WERI-Rb-1 (cell line): Measurements from ENCODE around the gene FURIN.
"Not testable (repeated sequence)": the region's sequence is repeated elsewhere in the genome, so short reads cannot be mapped to it uniquely, and the experiment has no call there.

Source experiments
- DNase-seq: peaks from one replicate; pipeline ENCODE4 v3.0.0-alpha.2; 2020
- H3K27ac ChIP-seq: fragments of 250-450 bp; sonication (Bioruptor Pico); 2 replicates; pipeline ENCODE4 v1.5.1; 2020; ENCODE audit warnings: mild to moderate bottlenecking, moderate library complexity
- H3K27me3 ChIP-seq: fragments of 250-450 bp; sonication (Bioruptor Pico); 2 replicates; pipeline ENCODE4 v1.5.1; 2021; ENCODE audit warnings: mild to moderate bottlenecking, low read depth, moderate library complexity; ENCODE audit not compliant: insufficient read depth, severe bottlenecking
- H3K36me3 ChIP-seq: fragments of 250-450 bp; sonication (Bioruptor Pico); 2 replicates; pipeline ENCODE4 v1.5.1; 2020; ENCODE audit warnings: mild to moderate bottlenecking, moderate library complexity
- H3K4me3 ChIP-seq: 2 replicates; pipeline ENCODE4 v1.5.1; 2011; ENCODE audit warnings: low read depth, mild to moderate bottlenecking, control low read depth, low read length
- H3K9me3 ChIP-seq: fragments of 250-450 bp; sonication (Bioruptor Pico); 2 replicates; pipeline ENCODE4 v1.5.1; 2021; ENCODE audit warnings: mild to moderate bottlenecking, moderate library complexity; ENCODE audit not compliant: severe bottlenecking
- TF ChIP-seq, protein P1 (sequence below): IDR thresholded peaks from 2 replicates; pipeline ENCODE4 v1.5.1; 2011; ENCODE audit warnings: low read depth, mild to moderate bottlenecking, control low read depth, inconsistent platforms, low read length

FURIN gene

DNA sequence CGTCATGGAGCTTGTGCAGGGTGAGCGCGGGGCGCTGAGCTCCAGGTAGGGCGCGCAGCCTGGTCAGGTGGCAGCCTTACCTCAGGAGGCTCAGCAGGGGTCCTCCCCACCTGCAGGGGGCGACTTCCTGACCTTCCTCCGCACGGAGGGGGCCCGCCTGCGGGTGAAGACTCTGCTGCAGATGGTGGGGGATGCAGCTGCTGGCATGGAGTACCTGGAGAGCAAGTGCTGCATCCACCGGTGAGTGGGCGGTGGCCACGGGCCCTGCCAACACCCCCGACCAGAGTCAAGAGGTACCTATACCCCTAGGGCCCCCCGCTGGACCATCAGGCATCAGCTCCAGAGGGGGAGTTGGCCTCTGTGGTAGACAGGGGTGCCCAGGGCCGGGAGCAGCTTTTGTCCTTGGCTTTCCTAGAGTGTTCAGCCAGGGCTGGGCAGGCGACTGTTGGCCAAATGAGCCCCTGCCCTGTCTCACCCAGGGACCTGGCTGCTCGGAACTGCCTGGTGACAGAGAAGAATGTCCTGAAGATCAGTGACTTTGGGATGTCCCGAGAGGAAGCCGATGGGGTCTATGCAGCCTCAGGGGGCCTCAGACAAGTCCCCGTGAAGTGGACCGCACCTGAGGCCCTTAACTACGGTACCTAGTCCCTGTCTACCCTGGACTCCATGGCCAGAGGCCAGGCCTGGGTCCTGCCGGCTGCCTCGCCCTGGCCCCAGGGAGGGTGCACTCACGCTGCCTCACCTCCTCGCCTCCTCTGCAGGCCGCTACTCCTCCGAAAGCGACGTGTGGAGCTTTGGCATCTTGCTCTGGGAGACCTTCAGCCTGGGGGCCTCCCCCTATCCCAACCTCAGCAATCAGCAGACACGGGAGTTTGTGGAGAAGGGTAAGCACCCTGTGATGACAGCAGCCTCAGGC is 25.0 kb downstream of the FURIN start:
- H3K4me3 ChIP-seq, result no peak overlapping the region
- no peak overlapping the region for H3K27ac ChIP-seq
- H3K9me3 ChIP-seq, result no peaks in the 10 kb centered on the region
- no peaks in the 10 kb centered on the region for H3K27me3 ChIP-seq
- TF ChIP-seq, protein P1, sequence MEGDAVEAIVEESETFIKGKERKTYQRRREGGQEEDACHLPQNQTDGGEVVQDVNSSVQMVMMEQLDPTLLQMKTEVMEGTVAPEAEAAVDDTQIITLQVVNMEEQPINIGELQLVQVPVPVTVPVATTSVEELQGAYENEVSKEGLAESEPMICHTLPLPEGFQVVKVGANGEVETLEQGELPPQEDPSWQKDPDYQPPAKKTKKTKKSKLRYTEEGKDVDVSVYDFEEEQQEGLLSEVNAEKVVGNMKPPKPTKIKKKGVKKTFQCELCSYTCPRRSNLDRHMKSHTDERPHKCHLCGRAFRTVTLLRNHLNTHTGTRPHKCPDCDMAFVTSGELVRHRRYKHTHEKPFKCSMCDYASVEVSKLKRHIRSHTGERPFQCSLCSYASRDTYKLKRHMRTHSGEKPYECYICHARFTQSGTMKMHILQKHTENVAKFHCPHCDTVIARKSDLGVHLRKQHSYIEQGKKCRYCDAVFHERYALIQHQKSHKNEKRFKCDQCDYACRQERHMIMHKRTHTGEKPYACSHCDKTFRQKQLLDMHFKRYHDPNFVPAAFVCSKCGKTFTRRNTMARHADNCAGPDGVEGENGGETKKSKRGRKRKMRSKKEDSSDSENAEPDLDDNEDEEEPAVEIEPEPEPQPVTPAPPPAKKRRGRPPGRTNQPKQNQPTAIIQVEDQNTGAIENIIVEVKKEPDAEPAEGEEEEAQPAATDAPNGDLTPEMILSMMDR, result peak; percentile 50
- no peaks in the 10 kb centered on the region for H3K36me3 ChIP-seq
- DNase-seq, result no peak

DNA sequence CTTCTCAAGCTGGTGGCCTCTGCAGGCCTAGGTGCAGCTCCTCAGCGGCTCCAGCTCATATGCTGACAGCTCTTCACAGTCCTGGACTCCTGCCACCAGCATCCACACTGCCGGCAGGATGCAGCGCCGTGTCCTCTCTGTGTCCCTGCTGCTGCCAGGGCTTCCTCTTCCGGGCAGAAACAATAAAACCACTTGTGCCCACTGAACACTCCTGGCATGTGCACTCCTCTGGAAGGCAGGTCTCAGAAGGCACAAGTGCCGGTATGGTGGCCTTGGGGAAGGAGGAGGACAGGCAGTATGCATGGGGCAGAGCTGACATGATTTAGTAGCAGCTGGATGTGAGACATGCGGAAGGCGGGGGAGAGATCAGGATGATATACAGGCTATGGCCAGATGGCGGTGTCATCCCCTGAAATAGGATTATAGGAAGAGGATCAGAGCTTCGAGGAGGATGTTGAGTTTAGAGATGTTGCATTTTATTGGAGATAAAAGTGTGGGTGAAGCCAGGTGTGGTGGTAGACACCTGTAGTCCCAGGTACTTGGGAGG is 27.3 kb downstream of the FURIN start:
- Histone ChIP-seq H3K4me3 (peak overlapping the region; percentile 9; the same call in 1 of the 2 replicates), H3K27me3 (peaks cover 8% of the 10 kb centered on the region), H3K27ac (peak overlapping the region; percentile 10; the same call in 1 of the 2 replicates), H3K9me3 (no peaks in the 10 kb centered on the region), H3K36me3 (no peaks in the 10 kb centered on the region)
- peak; percentile 92 for DNase-seq
- TF ChIP-seq, protein P1, result no peak

- H3K27me3 ChIP-seq, result peaks cover 21% of the 10 kb centered on the region
- not testable (repeated sequence) for H3K36me3 ChIP-seq, DNase-seq, H3K27ac ChIP-seq, H3K9me3 ChIP-seq, H3K4me3 ChIP-seq
Measured at GRCh38 chr15:90897131-90897655, 28.8 kb downstream of the FURIN start.

GRCh38 chr15:90901175-90902039 is 33.0 kb downstream of the FURIN start:
- H3K4me3 ChIP-seq, result peak overlapping the region; percentile 49
- DNase-seq, result peak; percentile 44

DNA sequence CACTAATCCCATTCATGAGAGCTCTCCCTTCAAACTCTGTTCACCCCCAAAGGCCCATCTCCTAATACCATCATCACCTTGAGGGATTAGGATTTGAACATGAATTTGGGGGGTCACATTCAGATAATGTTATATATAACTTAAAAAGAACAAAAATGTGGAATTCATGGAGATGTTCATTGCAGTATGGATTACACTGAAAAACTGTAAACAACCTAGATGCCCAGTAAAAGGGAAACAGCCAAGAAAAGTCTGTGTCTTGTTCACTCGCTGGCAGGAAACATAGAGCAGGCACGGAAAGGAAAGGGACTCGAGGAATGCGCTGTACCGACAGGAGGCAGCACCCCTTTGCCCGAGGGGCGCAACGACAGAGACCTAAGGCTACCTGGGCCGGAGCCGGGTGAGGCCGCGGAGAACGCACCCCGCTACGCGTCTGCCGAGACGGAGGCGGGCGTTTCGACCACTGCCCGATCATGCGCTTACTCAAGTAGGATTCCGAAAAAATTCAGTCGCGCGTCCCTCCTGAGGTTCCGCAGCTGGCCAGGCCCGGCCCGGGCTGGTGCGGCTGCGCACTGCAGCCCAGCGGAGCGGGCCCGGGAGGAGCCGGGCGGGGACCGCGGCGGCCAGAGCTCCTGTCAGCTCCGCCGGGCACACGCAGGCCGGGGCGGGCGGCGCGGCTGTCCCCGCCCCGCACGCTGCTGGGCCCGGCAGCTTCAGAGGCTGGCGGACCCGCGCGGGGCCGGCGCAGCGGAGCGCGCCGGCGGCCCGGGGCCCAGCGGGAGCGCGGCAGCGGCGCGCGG is 33.9 kb downstream of the FURIN start:
- peaks cover 55% of the 10 kb centered on the region for H3K27me3 ChIP-seq
- TF ChIP-seq, protein P1, result peak; percentile 89
- DNase-seq, result peak; percentile 65
- H3K9me3 ChIP-seq, result no peaks in the 10 kb centered on the region
- H3K36me3 ChIP-seq, result no peaks in the 10 kb centered on the region
- H3K27ac ChIP-seq, result no peak overlapping the region
- H3K4me3 ChIP-seq, result peak overlapping the region; percentile 49

More at GRCh38 chr15:90901175-90902039, 33.0 kb downstream of the FURIN start:
- Histone ChIP-seq H3K27me3 (peaks cover 49% of the 10 kb centered on the region), H3K27ac (no peak overlapping the region), H3K9me3 (no peaks in the 10 kb centered on the region), H3K36me3 (no peaks in the 10 kb centered on the region)
- TF ChIP-seq, protein P1, result no peak
